ENCODE results near the gene JAZF1.

GRCh38 chr7:28172958-28173357 lies 7.6 kb downstream of the JAZF1 start:
- no peak for TF ChIP-seq CTCF (IDR thresholded peaks at IDR 0.05; ENCODE audit: poor library complexity)
- no peak for TF ChIP-seq EZH2 (IDR thresholded peaks at IDR 0.05; ENCODE audit: borderline replicate concordance)

Data from hepatocyte (in vitro differentiated cells).